Posterior vena cava (tissue), 2 donors: ENCODE results near the gene TNFRSF6B. TPM values are rescaled to one million over a fixed set of nuclear protein-coding genes. Genes with fewer than 3 reads are reported as not detected.
A peak's percentile ranks its signal among the peaks of the same experiment; 100 is the strongest.

Source experiments
- DNase-seq: peaks from one replicate; pipeline ENCODE4 v3.0.0-alpha.2; 2020; ENCODE audit warnings: low spot score
- intact Hi-C, 2 donors: fragments of 100-400 bp; cut with DNase I; formaldehyde crosslinking; loops; one replicate each; pipeline versions ENCODE4 v1.14.1 to v1.14.2; 2022 to 2023
- total RNA-seq, 2 donors: library from RNA; stranded (reverse); fragmentation: NEBNext Ultra II Directional; extraction: Animal tissue kit (Norgen Biotek cat#: 25700); gene quantifications; one replicate each; pipeline ENCODE4 v1.2.1, GENCODE V29; 2021
- donor health status: DM: yes; HTN: yes; CAD: no.
- donor health status: DM: yes; HTN: yes; CAD: no.

The TNFRSF6B gene
- total RNA-seq, 2 donors from 2014 or later: 5.4 to 7.0 TPM

GRCh38 chr20:63693083-63693732 is 3.2 kb upstream of the TNFRSF6B start:
- no peak for DNase-seq
- intact Hi-C loops: no loop called here

- DNase-seq: no peak
- intact Hi-C loops: no loop called here
Measured at GRCh38 chr20:63693733-63694583, 2.5 kb upstream of the TNFRSF6B start.

DNA sequence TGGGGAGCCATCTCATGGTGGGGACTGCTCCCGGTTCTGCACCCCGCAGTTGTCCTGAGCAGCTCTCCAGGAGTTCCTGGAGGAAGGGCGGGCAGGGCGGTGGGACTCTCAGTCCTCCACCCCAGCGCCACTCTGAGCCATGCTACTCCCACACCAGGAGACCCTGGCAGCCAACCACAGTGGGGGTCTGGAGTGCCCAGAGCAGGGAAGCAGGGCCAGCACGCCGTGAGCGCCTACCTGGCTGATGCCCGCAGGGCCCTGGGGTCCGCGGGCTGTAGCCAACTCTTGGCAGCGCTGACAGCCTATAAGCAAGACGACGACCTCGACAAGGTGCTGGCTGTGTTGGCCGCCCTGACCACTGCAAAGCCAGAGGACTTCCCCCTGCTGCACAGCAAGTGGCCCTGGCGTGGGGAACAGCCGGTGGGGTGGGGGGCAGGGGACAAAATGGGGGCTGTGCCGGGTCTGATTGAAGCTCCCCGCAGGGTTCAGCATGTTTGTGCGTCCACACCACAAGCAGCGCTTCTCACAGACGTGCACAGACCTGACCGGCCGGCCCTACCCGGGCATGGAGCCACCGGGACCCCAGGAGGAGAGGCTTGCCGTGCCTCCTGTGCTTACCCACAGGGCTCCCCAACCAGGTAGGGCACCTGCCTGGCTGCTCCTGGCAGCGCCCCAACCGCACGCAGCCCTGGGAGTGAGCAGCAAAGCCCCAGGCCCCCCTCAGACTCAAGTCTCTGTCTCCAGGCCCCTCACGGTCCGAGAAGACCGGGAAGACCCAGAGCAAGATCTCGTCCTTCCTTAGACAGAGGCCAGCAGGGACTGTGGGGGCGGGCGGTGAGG is 1.6 kb upstream of the TNFRSF6B start:
- no peak for DNase-seq
- intact Hi-C loops: no loop called here

DNA sequence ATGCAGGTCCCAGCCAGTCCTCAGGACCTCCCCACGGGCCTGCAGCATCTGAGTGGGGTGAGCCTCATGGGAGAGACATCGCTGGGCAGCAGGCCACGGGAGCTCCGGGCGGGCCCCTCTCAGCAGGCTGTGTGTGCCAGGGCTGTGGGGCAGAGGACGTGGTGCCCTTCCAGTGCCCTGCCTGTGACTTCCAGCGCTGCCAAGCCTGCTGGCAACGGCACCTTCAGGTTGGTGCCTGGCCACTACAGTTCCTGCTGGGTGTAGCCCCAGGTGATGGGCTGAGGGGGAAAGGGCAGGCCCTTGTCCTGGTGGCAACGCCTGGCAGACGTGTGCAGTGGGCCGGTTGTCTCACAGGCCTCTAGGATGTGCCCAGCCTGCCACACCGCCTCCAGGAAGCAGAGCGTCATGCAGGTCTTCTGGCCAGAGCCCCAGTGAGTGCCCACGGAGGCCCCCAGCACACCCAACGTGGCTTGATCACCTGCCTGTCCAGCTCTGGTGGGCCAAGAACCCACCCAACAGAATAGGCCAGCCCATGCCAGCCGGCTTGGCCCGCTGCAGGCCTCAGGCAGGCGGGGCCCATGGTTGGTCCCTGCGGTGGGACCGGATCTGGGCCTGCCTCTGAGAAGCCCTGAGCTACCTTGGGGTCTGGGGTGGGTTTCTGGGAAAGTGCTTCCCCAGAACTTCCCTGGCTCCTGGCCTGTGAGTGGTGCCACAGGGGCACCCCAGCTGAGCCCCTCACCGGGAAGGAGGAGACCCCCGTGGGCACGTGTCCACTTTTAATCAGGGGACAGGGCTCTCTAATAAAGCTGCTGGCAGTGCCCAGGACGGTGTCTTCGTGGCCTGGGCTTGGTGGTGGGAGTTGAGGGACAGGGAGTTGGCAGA is 787 bp upstream of the TNFRSF6B start:
- intact Hi-C loops: no loop called here
- DNase-seq: peak; percentile 82

- intact Hi-C loops: no loop called here
- DNase-seq: no peak
Measured at GRCh38 chr20:63696306-63696627, 185 bp upstream of the TNFRSF6B start.

DNA sequence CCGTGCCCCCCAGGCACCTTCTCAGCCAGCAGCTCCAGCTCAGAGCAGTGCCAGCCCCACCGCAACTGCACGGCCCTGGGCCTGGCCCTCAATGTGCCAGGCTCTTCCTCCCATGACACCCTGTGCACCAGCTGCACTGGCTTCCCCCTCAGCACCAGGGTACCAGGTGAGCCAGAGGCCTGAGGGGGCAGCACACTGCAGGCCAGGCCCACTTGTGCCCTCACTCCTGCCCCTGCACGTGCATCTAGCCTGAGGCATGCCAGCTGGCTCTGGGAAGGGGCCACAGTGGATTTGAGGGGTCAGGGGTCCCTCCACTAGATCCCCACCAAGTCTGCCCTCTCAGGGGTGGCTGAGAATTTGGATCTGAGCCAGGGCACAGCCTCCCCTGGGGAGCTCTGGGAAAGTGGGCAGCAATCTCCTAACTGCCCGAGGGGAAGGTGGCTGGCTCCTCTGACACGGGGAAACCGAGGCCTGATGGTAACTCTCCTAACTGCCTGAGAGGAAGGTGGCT is 960 bp downstream of the TNFRSF6B start:
- peak; percentile 77 for DNase-seq
- intact Hi-C loops: no loop called here

- intact Hi-C loops: no loop called here
- DNase-seq: peak; percentile 74
Measured at GRCh38 chr20:63697868-63698545, 1.6 kb downstream of the TNFRSF6B start.

GRCh38 chr20:63698739-63699465 is 2.5 kb downstream of the TNFRSF6B start:
- intact Hi-C loops: no loop called here
- DNase-seq: peak; percentile 94

- DNase-seq: peak; percentile 83
- intact Hi-C loops: no loop called here
Measured at GRCh38 chr20:63699466-63700198, 3.2 kb downstream of the TNFRSF6B start.

GRCh38 chr20:63700199-63701050 is 4.0 kb downstream of the TNFRSF6B start:
- peak; percentile 80 for DNase-seq
- intact Hi-C loops: no loop called here

DNA sequence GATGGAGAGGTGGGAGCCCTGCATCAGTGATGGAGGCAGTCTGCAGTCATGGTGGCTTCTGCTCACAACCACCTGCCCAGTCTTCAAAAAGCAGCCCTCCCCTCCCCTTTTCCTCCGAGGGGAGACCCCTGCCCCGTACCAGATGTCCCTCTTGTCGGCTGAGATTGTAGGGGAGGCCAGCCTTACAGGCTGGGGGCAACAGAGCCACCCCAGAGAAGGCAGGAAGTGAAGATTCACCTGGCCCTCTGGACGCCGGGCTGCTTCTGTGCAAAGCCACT is 4.5 kb downstream of the TNFRSF6B start:
- no peak for DNase-seq

DNA sequence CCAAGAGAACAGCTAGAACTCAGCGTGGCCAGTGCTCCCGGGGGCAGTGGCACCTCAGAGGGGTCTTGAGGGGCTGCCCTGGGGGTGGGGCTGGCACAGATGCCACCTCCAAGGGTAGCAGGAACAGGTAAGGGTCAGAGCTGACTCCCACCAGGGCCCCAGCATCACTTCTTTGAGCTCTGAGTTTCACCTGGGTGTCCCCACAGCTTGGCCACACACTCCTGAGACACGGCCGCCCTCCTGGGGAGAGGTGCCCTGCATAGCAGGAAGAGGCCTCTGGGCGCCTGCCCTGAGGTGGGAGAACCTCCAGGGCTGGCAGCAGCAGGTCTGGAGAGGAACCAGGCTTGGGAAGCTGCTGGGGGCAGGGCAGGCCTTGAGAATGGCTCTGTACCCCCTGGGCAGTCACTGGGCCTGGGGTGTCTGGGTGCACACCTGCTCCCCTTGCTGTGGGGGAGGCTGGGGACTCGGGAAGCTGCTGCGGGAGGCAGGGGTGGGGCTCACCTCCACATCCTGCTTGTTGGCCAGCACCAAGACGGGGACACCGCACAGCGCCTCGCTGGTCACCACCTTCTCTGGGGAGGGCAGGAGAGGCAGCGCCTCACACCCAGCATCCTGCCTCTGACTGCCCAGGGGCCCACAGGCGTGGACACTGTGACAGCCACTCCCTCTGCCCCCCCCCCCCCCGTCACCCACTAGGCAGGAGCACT is 5.0 kb downstream of the TNFRSF6B start:
- intact Hi-C loops: no loop called here
- DNase-seq: peak; percentile 78

More for the DNA sequence above, 4.5 kb downstream of the TNFRSF6B start:
- intact Hi-C loops: no loop called here

- peak; percentile 78 for DNase-seq
- intact Hi-C loops: no loop called here
Measured at GRCh38 chr20:63702036-63702665, 5.7 kb downstream of the TNFRSF6B start.

GRCh38 chr20:63702751-63703470 is 6.5 kb downstream of the TNFRSF6B start:
- peak; percentile 64 for DNase-seq
- intact Hi-C loops: no loop called here
